Heart left ventricle (tissue), 13 donors: Measurements from ENCODE around the gene MAST4.

Experiments used
- POLR2A ChIP-seq, 2 donors: fragments of 450-650 bp; IDR thresholded peaks; one replicate each; pipeline ENCODE4 v1.6.1; 2017; ENCODE audit warnings: antibody characterized with exemption in 2 of 2, mild to moderate bottlenecking in 2 of 2, moderate library complexity in 2 of 2
- TF ChIP-seq, protein P1 (sequence below), 12 donors: fragments of 200-600 bp; sonication (generic) in 4 of 12; IDR thresholded peaks; one replicate each; pipeline versions ENCODE4 v1.5.0 to v1.8.0; 2018 to 2022; ENCODE audit warnings: antibody characterized with exemption in 12 of 12, mild to moderate bottlenecking in 5 of 12
- donor health status: ischemic (EF 13 %, LVEDD 7.1; RV severe dilation, severe dysfunction).
- donor health status: DM: no; HTN: yes; CAD: no.
- donor health status: DM: no; HTN: no; CAD: no.
- donor health status: ischemic (EF 25% LVEDD 6.9; RV normal size, moderate dysfunction).
- donor health status: ischemic (EF 25% LVEDD 5.7; RV mildly dilated, moderate dysfunction).
- donor health status: ischemic (EF 35%, LVEDD 5.7; RV mildly dilated, moderate dysfunction).
- donor health status: nonischemic (EF 11% LVEDD 7.7; RV severe dilation, severe dysfunction).
- donor health status: DM: yes; HTN: yes; CAD: no.
- donor health status: PGD.
- donor health status: ischemic (EF 29% LVEDD 5.4; RV normal size, mild dysfunction).
- donor health status: nonischemic (EF 23%, LVEDD 6.1; RV moderate dilation, normal function).

DNA sequence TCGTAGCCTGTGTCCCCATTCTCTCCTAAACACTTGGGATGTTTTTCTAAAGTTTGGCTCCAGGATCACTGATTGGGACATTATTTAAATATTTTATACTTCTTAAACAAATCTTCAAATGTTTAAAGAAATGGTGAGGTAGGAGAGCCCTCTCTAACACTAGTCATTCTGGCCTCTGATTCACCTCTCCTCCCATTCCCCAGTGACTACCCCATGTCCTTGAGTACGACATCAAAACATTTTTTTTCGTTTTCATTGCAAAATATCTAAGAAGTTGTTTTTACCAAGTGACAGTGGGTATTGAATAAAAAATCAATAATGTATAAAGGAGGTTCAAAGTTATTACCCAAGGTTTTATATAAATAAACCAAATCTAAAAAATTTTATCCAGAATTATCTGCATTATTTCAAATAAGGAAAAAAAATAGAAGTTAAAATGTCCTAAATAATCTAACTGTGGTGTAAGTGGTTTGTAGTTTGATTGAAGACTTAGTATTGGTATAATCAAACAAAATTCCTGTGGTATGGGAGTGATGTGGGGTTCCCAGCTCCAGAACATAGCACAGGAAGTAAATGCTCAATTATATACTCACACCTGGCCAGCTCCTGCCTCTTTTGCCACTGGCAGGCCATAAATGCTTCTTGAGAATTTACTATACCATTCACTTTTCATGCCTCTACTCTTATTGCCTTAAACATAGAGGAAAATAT lies 51.1 kb downstream of the MAST4 start:
- TF ChIP-seq, protein P1, sequence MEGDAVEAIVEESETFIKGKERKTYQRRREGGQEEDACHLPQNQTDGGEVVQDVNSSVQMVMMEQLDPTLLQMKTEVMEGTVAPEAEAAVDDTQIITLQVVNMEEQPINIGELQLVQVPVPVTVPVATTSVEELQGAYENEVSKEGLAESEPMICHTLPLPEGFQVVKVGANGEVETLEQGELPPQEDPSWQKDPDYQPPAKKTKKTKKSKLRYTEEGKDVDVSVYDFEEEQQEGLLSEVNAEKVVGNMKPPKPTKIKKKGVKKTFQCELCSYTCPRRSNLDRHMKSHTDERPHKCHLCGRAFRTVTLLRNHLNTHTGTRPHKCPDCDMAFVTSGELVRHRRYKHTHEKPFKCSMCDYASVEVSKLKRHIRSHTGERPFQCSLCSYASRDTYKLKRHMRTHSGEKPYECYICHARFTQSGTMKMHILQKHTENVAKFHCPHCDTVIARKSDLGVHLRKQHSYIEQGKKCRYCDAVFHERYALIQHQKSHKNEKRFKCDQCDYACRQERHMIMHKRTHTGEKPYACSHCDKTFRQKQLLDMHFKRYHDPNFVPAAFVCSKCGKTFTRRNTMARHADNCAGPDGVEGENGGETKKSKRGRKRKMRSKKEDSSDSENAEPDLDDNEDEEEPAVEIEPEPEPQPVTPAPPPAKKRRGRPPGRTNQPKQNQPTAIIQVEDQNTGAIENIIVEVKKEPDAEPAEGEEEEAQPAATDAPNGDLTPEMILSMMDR (IDR thresholded peaks at IDR 0.05), result no peak
- TF ChIP-seq POLR2A (IDR thresholded peaks at IDR 0.05), result no peak
